Endothelial cell of umbilical vein (primary cell): Measurements from ENCODE around the gene FGD6. TPM values are rescaled to one million over a fixed set of nuclear protein-coding genes. Genes with fewer than 3 reads are reported as not detected.

ENCODE experiments used
- BruUV-seq: library from RNA; stranded (reverse); fragments of 400-500 nt; replicated peaks from 2 replicates; lab custom pipeline; 2021; lab: Mats Ljungman, UMichigan
- CTCF ChIA-PET: fragments of 300-600, 350-600 bp; sonication (Branson Sonifier 250); formaldehyde crosslinking; loops from one replicate; lab custom pipeline; 2021; ENCODE audit warnings: antibody characterized with exemption, inconsistent platforms; lab: Charles Lee
- POLR2A ChIA-PET: fragments of 300-600, 350-600 bp; sonication (Branson Sonifier 250); formaldehyde crosslinking; loops from one replicate; lab custom pipeline; 2021; ENCODE audit warnings: antibody characterized with exemption, inconsistent platforms; lab: Charles Lee
- DNase-seq: peaks from one replicate; pipeline ENCODE4 v3.0.0-alpha.2; 2011; ENCODE audit warnings: low read depth, low spot score
- FAIRE-seq: peaks from 2 replicates; lab custom pipeline; 2011; peaks lifted over from hg19 to GRCh38; lab: Jason Lieb, UNC
- H2AFZ ChIP-seq: 2 replicates; pipeline ENCODE4 v1.6.0; 2012; ENCODE audit warnings: low read depth, low read length, control low read depth, inconsistent platforms
- H3K27ac ChIP-seq: 2 replicates; pipeline ENCODE4 v1.5.1; 2011; ENCODE audit warnings: low read depth, mild to moderate bottlenecking, control low read depth, low read length, moderate library complexity; ENCODE audit not compliant: insufficient read depth
- H3K27me3 ChIP-seq, 2 experiments: 2 replicates each; pipeline versions ENCODE4 v1.6.0 to v1.6.1; 2011; ENCODE audit warnings: low read length in 2 of 2, mixed read lengths in 1 of 2; ENCODE audit not compliant: control insufficient read depth in 2 of 2, insufficient read depth in 2 of 2
- H3K36me3 ChIP-seq, 2 experiments: 2 replicates in 1 of 2; 3 replicates in 1 of 2; pipeline ENCODE4 v1.5.1; 2011; ENCODE audit warnings: low read length in 2 of 2, mild to moderate bottlenecking in 1 of 2, moderate library complexity in 1 of 2; ENCODE audit not compliant: control insufficient read depth in 2 of 2, insufficient read depth in 2 of 2; ENCODE audit errors: extremely low read depth in 1 of 2
- H3K4me1 ChIP-seq: 3 replicates; pipeline ENCODE4 v1.5.1; 2011; ENCODE audit warnings: mild to moderate bottlenecking, low read length; ENCODE audit not compliant: control insufficient read depth, insufficient read depth; ENCODE audit errors: extremely low read depth
- H3K4me2 ChIP-seq: 2 replicates; pipeline ENCODE4 v1.6.1; 2011; ENCODE audit warnings: low read length, control low read depth, mixed read lengths; ENCODE audit not compliant: insufficient read depth
- H3K4me3 ChIP-seq, 3 experiments: fragments of 200-600 bp in 1 of 3; sonication (generic), shearing (Covaris generic) in 1 of 3; replicated peaks in 1 of 3; 2 replicates each; pipeline ENCODE4 v1.5.1; 2011 to 2016; ENCODE audit warnings: control low read depth in 3 of 3, low read length in 3 of 3, mild to moderate bottlenecking in 2 of 3, inconsistent platforms in 1 of 3, low read depth in 1 of 3, moderate library complexity in 1 of 3; ENCODE audit not compliant: insufficient read depth in 1 of 3
- H3K79me2 ChIP-seq: 2 replicates; pipeline ENCODE4 v1.6.0; 2012; ENCODE audit warnings: low read length, inconsistent platforms; ENCODE audit not compliant: control insufficient read depth, insufficient read depth
- H3K9ac ChIP-seq: replicated peaks from 2 replicates; pipeline ENCODE3; 2011; ENCODE audit warnings: low read length, control low read depth; ENCODE audit not compliant: insufficient read depth; ENCODE audit errors: extremely low read depth
- H3K9me1 ChIP-seq: replicated peaks from 3 replicates; pipeline ENCODE4 v1.6.0; 2011; ENCODE audit warnings: mild to moderate bottlenecking, low read length; ENCODE audit not compliant: control insufficient read depth, insufficient read depth; ENCODE audit errors: extremely low read depth
- H3K9me3 ChIP-seq: replicated peaks from 2 replicates; pipeline ENCODE4 v1.5.1; 2012; ENCODE audit warnings: low read length, inconsistent platforms; ENCODE audit not compliant: control insufficient read depth, insufficient read depth
- H4K20me1 ChIP-seq: replicated peaks from 2 replicates; pipeline ENCODE3; 2011; ENCODE audit warnings: mild to moderate bottlenecking, low read length; ENCODE audit not compliant: control insufficient read depth, insufficient read depth; ENCODE audit errors: extremely low read depth
- CTCF ChIP-seq, 2 donors: IDR thresholded peaks; 1 replicate in 1 of 2; 2 replicates in 1 of 2; pipeline ENCODE4 v1.5.1; 2011; ENCODE audit warnings: low read length in 2 of 2, mild to moderate bottlenecking in 2 of 2, moderate library complexity in 2 of 2, control low read depth in 1 of 2, inconsistent platforms in 1 of 2, low read depth in 1 of 2; ENCODE audit not compliant: insufficient read depth in 1 of 2; ENCODE audit errors: extremely low read depth in 1 of 2
- EZH2 ChIP-seq: IDR thresholded peaks from 2 replicates; pipeline ENCODE4 v1.6.1; 2012; ENCODE audit warnings: borderline replicate concordance, low read depth, mild to moderate bottlenecking, moderate library complexity, low read length, inconsistent platforms; ENCODE audit not compliant: severe bottlenecking
- FOS ChIP-seq: IDR thresholded peaks from 2 replicates; pipeline ENCODE4 v1.6.1; 2011; ENCODE audit warnings: mild to moderate bottlenecking, low read length, moderate library complexity, borderline replicate concordance; ENCODE audit not compliant: insufficient read depth
- GATA2 ChIP-seq: IDR thresholded peaks from 2 replicates; pipeline ENCODE4 v1.7.0; 2011; ENCODE audit warnings: low read depth, mild to moderate bottlenecking, moderate library complexity, mixed read lengths, low read length; ENCODE audit not compliant: insufficient read length, insufficient read depth
- JUN ChIP-seq: IDR thresholded peaks from 2 replicates; pipeline ENCODE4 v1.6.1; 2011; ENCODE audit warnings: borderline replicate concordance, low read depth; ENCODE audit not compliant: insufficient read length, insufficient read depth
- MAX ChIP-seq: IDR thresholded peaks from 2 replicates; pipeline ENCODE4 v1.6.1; 2011; ENCODE audit not compliant: insufficient read depth, insufficient read length
- MYC ChIP-seq: IDR thresholded peaks from one replicate; pipeline ENCODE4 v1.6.1; 2011; ENCODE audit warnings: mild to moderate bottlenecking, low read depth, low read length
- POLR2A ChIP-seq: IDR thresholded peaks from 2 replicates; pipeline ENCODE4 v1.6.1; 2012; ENCODE audit warnings: low read depth, mild to moderate bottlenecking, control low read depth, low read length
- POLR2AphosphoS5 ChIP-seq: IDR thresholded peaks from 2 replicates; pipeline ENCODE4 v1.6.1; 2012; ENCODE audit warnings: low read depth, mild to moderate bottlenecking, control low read depth, low read length, moderate library complexity; ENCODE audit not compliant: insufficient read depth
- dilution Hi-C: fragments of 300-500 bp; cut with MboI; formaldehyde crosslinking; loops from one replicate; pipeline ENCODE4 v1.15.0; 2019; ENCODE audit warnings: low sequenced_read_pairs; ENCODE audit not compliant: extremely low pct_ligation_motif_present
- intact Hi-C: fragments of 100-400 bp; cut with micrococcal nuclease; formaldehyde crosslinking; loops from one replicate; pipeline ENCODE4 v1.10.0; 2022
- polyA plus RNA-seq, 4 experiments: library from polyadenylated mRNA; depleted of rRNA in 3 of 4; stranded (reverse) in 3 of 4; unstranded in 1 of 4; fragments of >200 nt; gene quantifications; 2 replicates each; pipeline versions ENCODE4 v1.2.1 to v1.2.3, GENCODE V29; 2011 to 2012; ENCODE audit warnings: missing spikeins in 1 of 4
- total RNA-seq: library from RNA; stranded (reverse); gene quantifications from 2 replicates; pipeline ENCODE4 v1.2.3, GENCODE V29; 2021

FGD6 gene
- total and polyA plus RNA-seq, 2 donors (not counting 3 experiments of a cell fraction or from before 2014, with no cell fraction given), result 5.9 to 14.0 TPM

- no peak overlapping the region for H2AFZ ChIP-seq
- H3K36me3 ChIP-seq, result no peaks in the 10 kb centered on the region
- H3K27ac ChIP-seq, result peak overlapping the region; percentile 90
- POLR2A ChIA-PET, result no interaction called here
- dilution Hi-C loops, result no loop called here
- H3K79me2 ChIP-seq, result no peaks in the 10 kb centered on the region
- no peaks in the 10 kb centered on the region for H4K20me1 ChIP-seq
- CTCF ChIA-PET, result interaction anchor here (0.8 to 1.4 kb wide), 4 partner anchors 8 to 48 kb away, joined by 3 to 4 read pairs (median 3); partner anchors contain the start of genes FGD6 and VEZT
- H3K27me3 ChIP-seq, result no peaks in the 10 kb centered on the region
- no peaks in the 10 kb centered on the region for H3K9me1 ChIP-seq
- DNase-seq (peak; percentile 55), FAIRE-seq (no peak)
- intact Hi-C loops, result loop anchor here (1.0 kb wide), 4 partner anchors 36 to 95 kb away; partner anchors contain the start of genes FGD6 and VEZT
- peak overlapping the region; percentile 78 for H3K4me2 ChIP-seq
- H3K9me3 ChIP-seq, result no peaks in the 10 kb centered on the region
- TF ChIP-seq MYC (no peak), MAX (no peak), CTCF (IDR thresholded peaks at IDR 0.05; ENCODE audit: extremely low read depth in 1 of 2, insufficient read depth in 1 of 2, low read depth in 1 of 2, low read length in 2 of 2) (no peak), POLR2AphosphoS5 (no peak), FOS (no peak), GATA2 (no peak), POLR2A (no peak), EZH2 (no peak), JUN (no peak)
- no TSS peak for BruUV-seq
- H3K4me3 ChIP-seq, result peak overlapping the region in 1 of 3 experiments; percentile 21
- peak overlapping the region; percentile 35 for H3K9ac ChIP-seq
- H3K4me1 ChIP-seq, result peaks cover 45% of the 10 kb centered on the region
Measured at GRCh38 chr12:95168746-95169145, 48.5 kb downstream of the FGD6 start.
